Measurements from ENCODE around the gene TOR2A. TPM values are rescaled to one million over a fixed set of nuclear protein-coding genes. Genes with fewer than 3 reads are reported as not detected.
A peak's percentile ranks its signal among the peaks of the same experiment; 100 is the strongest.

Gene TOR2A
- total and polyA plus RNA-seq, 11 donors: 1.7 to 9.2 (median 3.4) TPM

GRCh38 chr9:127711831-127712274 lies 23.2 kb downstream of the TOR2A start:
- Histone ChIP-seq H3K36me3 (peaks cover 0 to 3% (median 0%) of the 10 kb centered on the region in 9 donors), H3K4me3 (no peak overlapping the region), H3K4me1 (peaks cover 0 to 27% (median 13%) of the 10 kb centered on the region in 12 donors), H3K27ac (no peak overlapping the region), H3K9me3 (no peaks in the 10 kb centered on the region), H3K27me3 (no peaks in the 10 kb centered on the region)
- intact Hi-C loops (cut with DNase I): loop anchor here in 1 of 10 donors (5.0 kb wide), 1 partner anchor 115 kb away; no protein-coding TSS in a partner anchor
- ATAC-seq (no peak), DNase-seq (no peak)
- TF ChIP-seq POLR2A (IDR thresholded peaks at IDR 0.05): no peak
- TF ChIP-seq CTCF (IDR thresholded peaks at IDR 0.05): no peak
- 81 to 90% (median 87%) methylated on average over 8 to 11 of the region's 11 CpGs for WGBS, 4 donors

- no peak for ATAC-seq
- intact Hi-C loops (cut with DNase I): loop anchor here in 1 of 10 donors (5.0 kb wide), 1 partner anchor 114 kb away; no protein-coding TSS in a partner anchor
- Histone ChIP-seq H3K4me3 (no peak overlapping the region), H3K27ac (no peak overlapping the region), H3K4me1 (peaks cover 0 to 26% (median 11%) of the 10 kb centered on the region in 12 donors), H3K27me3 (no peaks in the 10 kb centered on the region), H3K9me3 (no peaks in the 10 kb centered on the region), H3K36me3 (peaks cover 0 to 3% (median 0%) of the 10 kb centered on the region in 9 donors)
- 75 to 83% (median 82%) methylated on average over 8 to 9 of the region's 9 CpGs for WGBS, 4 donors
- TF ChIP-seq POLR2A (IDR thresholded peaks at IDR 0.05) (no peak), CTCF (IDR thresholded peaks at IDR 0.05) (no peak)
- DNase-seq: peak in 1 of 5 donors; percentile 27
Observed at GRCh38 chr9:127711226-127711701, 23.8 kb downstream of the TOR2A start.

GRCh38 chr9:127710204-127710783 lies 24.8 kb downstream of the TOR2A start:
- DNase-seq (no peak), ATAC-seq (no peak)
- Histone ChIP-seq H3K9me3 (no peaks in the 10 kb centered on the region), H3K27ac (no peak overlapping the region), H3K27me3 (no peaks in the 10 kb centered on the region), H3K4me1 (peaks cover 0 to 21% (median 9%) of the 10 kb centered on the region in 12 donors), H3K4me3 (no peak overlapping the region), H3K36me3 (peaks cover 0 to 3% (median 0%) of the 10 kb centered on the region in 9 donors)
- 91 to 94% (median 92%) methylated on average over 10 of the region's 10 CpGs for WGBS, 4 donors
- TF ChIP-seq POLR2A (IDR thresholded peaks at IDR 0.05): no peak
- intact Hi-C loops (cut with DNase I): loop anchor here in 1 of 10 donors (5.0 kb wide), 1 partner anchor 113 kb away; no protein-coding TSS in a partner anchor

- Histone ChIP-seq H3K4me3 (no peak overlapping the region), H3K9me3 (no peaks in the 10 kb centered on the region), H3K27ac (no peak overlapping the region), H3K4me1 (peaks cover 0 to 13% (median under 1%) of the 10 kb centered on the region in 12 donors), H3K27me3 (no peaks in the 10 kb centered on the region), H3K36me3 (peaks cover 0 to 3% (median 0%) of the 10 kb centered on the region in 9 donors)
- ATAC-seq (no peak), DNase-seq (no peak)
- WGBS, 4 donors: 89 to 93% (median 91%) methylated on average over 7 to 8 of the region's 8 CpGs
- intact Hi-C loops (cut with DNase I): no loop called here
- TF ChIP-seq POLR2A (IDR thresholded peaks at IDR 0.05) (no peak), CTCF (IDR thresholded peaks at IDR 0.05) (no peak)
Observed at GRCh38 chr9:127708952-127709587, 26.0 kb downstream of the TOR2A start.

All from heart left ventricle (tissue), 16 donors.